SK-N-SH treated with all-trans-retinoic acid at 6 μM for 48 hours (cell line): Measurements from ENCODE around the gene ZBTB42.
"Not testable (repeated sequence)": the region's sequence is repeated elsewhere in the genome, so short reads cannot be mapped to it uniquely, and the experiment has no call there.

Experiments
- ATAC-seq: fragments of 200-7000 bp; cut with Tn5 transposase; 3 replicates; pipeline ENCODE4 v1.9.1; 2020; ENCODE audit warnings: mild to moderate bottlenecking, moderate library complexity
- ARNTL ChIP-seq: fragments of 450-650 bp; formaldehyde crosslinking; IDR thresholded peaks from 2 replicates; pipeline ENCODE4 v1.5.0; 2020; ENCODE audit warnings: low read depth, mild to moderate bottlenecking, moderate library complexity, borderline replicate concordance
- BACH2 ChIP-seq: fragments of 250-450 bp; sonication (Bioruptor Pico); IDR thresholded peaks from 2 replicates; pipeline ENCODE4 v1.9.0; 2021; ENCODE audit warnings: mild to moderate bottlenecking, borderline replicate concordance
- CREB5 ChIP-seq: fragments of 250-450 bp; sonication (Bioruptor Pico); IDR thresholded peaks from 2 replicates; pipeline ENCODE4 v1.5.1; 2020; ENCODE audit warnings: low read depth, mild to moderate bottlenecking, moderate library complexity
- CSRNP3 ChIP-seq: fragments of 250-450 bp; sonication (Bioruptor Pico); IDR thresholded peaks from 2 replicates; pipeline ENCODE4 v1.5.1; 2021; ENCODE audit warnings: mild to moderate bottlenecking, moderate library complexity
- ESRRG ChIP-seq: fragments of 250-450 bp; sonication (Bioruptor Pico); IDR thresholded peaks from 2 replicates; pipeline ENCODE4 v1.6.1; 2021; ENCODE audit warnings: mild to moderate bottlenecking
- GLIS3 ChIP-seq: fragments of 250-450 bp; sonication (Bioruptor Pico); IDR thresholded peaks from 2 replicates; pipeline ENCODE4 v1.5.0; 2020; ENCODE audit warnings: mild to moderate bottlenecking, moderate library complexity
- ISL1 ChIP-seq: fragments of 250-450 bp; sonication (Bioruptor Pico); IDR thresholded peaks from 2 replicates; pipeline ENCODE4 v2.1.2; 2022; ENCODE audit warnings: mild to moderate bottlenecking, moderate library complexity
- OSR1 ChIP-seq: fragments of 250-450 bp; sonication (Bioruptor Pico); IDR thresholded peaks from 2 replicates; pipeline ENCODE4 v1.8.0; 2022; ENCODE audit warnings: moderate library complexity, mild to moderate bottlenecking, inconsistent platforms
- POU6F1 ChIP-seq: fragments of 250-450 bp; sonication (Bioruptor Pico); IDR thresholded peaks from 2 replicates; pipeline ENCODE4 v1.8.0; 2021; ENCODE audit warnings: low read depth, mild to moderate bottlenecking, moderate library complexity, borderline replicate concordance
- PPARA ChIP-seq: fragments of 250-450 bp; sonication (Bioruptor Pico); IDR thresholded peaks from 2 replicates; pipeline ENCODE4 v1.5.0; 2020; ENCODE audit warnings: mild to moderate bottlenecking, borderline replicate concordance
- RARB ChIP-seq: fragments of 250-450 bp; sonication (Bioruptor Pico); IDR thresholded peaks from 2 replicates; pipeline ENCODE4 v1.8.0; 2021; ENCODE audit warnings: mild to moderate bottlenecking, moderate library complexity
- SNAI2 ChIP-seq: fragments of 250-450 bp; sonication (Bioruptor Pico); IDR thresholded peaks from 2 replicates; pipeline ENCODE4 v1.5.0; 2020; ENCODE audit warnings: mild to moderate bottlenecking, moderate library complexity
- TCF4 ChIP-seq: fragments of 250-450 bp; sonication (Bioruptor Pico); IDR thresholded peaks from 2 replicates; pipeline ENCODE4 v1.8.0; 2021; ENCODE audit warnings: mild to moderate bottlenecking, moderate library complexity, borderline replicate concordance
- TOX ChIP-seq: fragments of 250-450 bp; sonication (Bioruptor Pico); IDR thresholded peaks from 2 replicates; pipeline ENCODE4 v1.8.0; 2021; ENCODE audit warnings: mild to moderate bottlenecking, moderate library complexity, borderline replicate concordance
- TSHZ2 ChIP-seq: fragments of 250-450 bp; sonication (Bioruptor Pico); IDR thresholded peaks from 2 replicates; pipeline ENCODE4 v1.5.0; 2020; ENCODE audit warnings: mild to moderate bottlenecking, moderate library complexity
- ZC3H10 ChIP-seq: fragments of 250-450 bp; sonication (Bioruptor Pico); IDR thresholded peaks from 2 replicates; pipeline ENCODE4 v1.5.1; 2021; ENCODE audit warnings: mild to moderate bottlenecking, moderate library complexity
- ZFP3 ChIP-seq: fragments of 250-450 bp; sonication (Bioruptor Pico); IDR thresholded peaks from 2 replicates; pipeline ENCODE4 v1.5.0; 2020; ENCODE audit warnings: mild to moderate bottlenecking, moderate library complexity
- ZFP30 ChIP-seq: fragments of 450-650 bp; formaldehyde crosslinking; IDR thresholded peaks from 2 replicates; pipeline ENCODE4 v1.5.0; 2022; ENCODE audit warnings: mild to moderate bottlenecking, moderate library complexity
- ZNF565 ChIP-seq: fragments of 450-650 bp; formaldehyde crosslinking; conservative IDR thresholded peaks from 2 replicates; pipeline ENCODE4 v1.5.0; 2020; ENCODE audit warnings: low read depth, mild to moderate bottlenecking, moderate library complexity
- ZNF70 ChIP-seq: fragments of 450-650 bp; formaldehyde crosslinking; IDR thresholded peaks from 2 replicates; pipeline ENCODE4 v1.5.0; 2020; ENCODE audit warnings: mild to moderate bottlenecking, moderate library complexity
- ZNF8 ChIP-seq: fragments of 450-650 bp; formaldehyde crosslinking; IDR thresholded peaks from 2 replicates; pipeline ENCODE4 v1.5.0; 2020; ENCODE audit warnings: mild to moderate bottlenecking, moderate library complexity

The ZBTB42 gene

GRCh38 chr14:104830781-104831180, 29.9 kb downstream of the ZBTB42 start:
- no peak for ATAC-seq
- no peak for TF ChIP-seq PPARA (CRISPR knock-in tag)
- TF ChIP-seq BACH2, result no peak
- TF ChIP-seq CREB5, result no peak
- no peak for TF ChIP-seq TOX (CRISPR knock-in tag)
- no peak for TF ChIP-seq ZC3H10 (CRISPR knock-in tag)
- no peak for TF ChIP-seq ZFP3 (CRISPR knock-in tag)
- no peak for TF ChIP-seq ZFP30
- no peak for TF ChIP-seq ZNF565
- no peak for TF ChIP-seq ZNF8
- TF ChIP-seq RARB, result no peak
- TF ChIP-seq ISL1 (CRISPR knock-in tag), result no peak
- no peak for TF ChIP-seq ZNF70 (CRISPR knock-in tag)
- TF ChIP-seq TSHZ2, result no peak
- TF ChIP-seq, all 23 proteins: peak for 0

GRCh38 chr14:104836171-104836935, 35.5 kb downstream of the ZBTB42 start:
- ATAC-seq, result not testable (repeated sequence)

GRCh38 chr14:104841730-104842129, 40.8 kb downstream of the ZBTB42 start:
- ATAC-seq, result no peak
- TF ChIP-seq ISL1 (CRISPR knock-in tag), result no peak

GRCh38 chr14:104843006-104843405, 42.1 kb downstream of the ZBTB42 start:
- TF ChIP-seq ZNF70 (CRISPR knock-in tag), result no peak
- TF ChIP-seq ZFP30, result no peak
- TF ChIP-seq BACH2, result no peak
- TF ChIP-seq ESRRG (CRISPR knock-in tag), result no peak
- no peak for TF ChIP-seq POU6F1 (CRISPR knock-in tag)
- no peak for TF ChIP-seq ZFP3 (CRISPR knock-in tag)
- TF ChIP-seq ZNF565, result no peak
- no peak for TF ChIP-seq TSHZ2
- TF ChIP-seq TCF4 (CRISPR knock-in tag), result no peak
- TF ChIP-seq ZNF8, result no peak
- TF ChIP-seq ARNTL (CRISPR knock-in tag), result no peak
- no peak for TF ChIP-seq RARB
- no peak for TF ChIP-seq CSRNP3 (CRISPR knock-in tag)
- TF ChIP-seq ISL1 (CRISPR knock-in tag), result no peak
- TF ChIP-seq OSR1, result no peak
- TF ChIP-seq CREB5, result no peak
- TF ChIP-seq GLIS3 (CRISPR knock-in tag), result no peak
- no peak for TF ChIP-seq SNAI2
- ATAC-seq, result no peak
